Stromal cell of bone marrow (primary cell): Measurements from ENCODE around the gene PDE4D.
"Not testable (repeated sequence)": the region's sequence is repeated elsewhere in the genome, so short reads cannot be mapped to it uniquely, and the experiment has no call there.

ENCODE experiments used
- DNase-seq: peaks from one replicate; pipeline ENCODE4 v3.0.0-alpha.2; 2012; ENCODE audit warnings: low read depth

Gene PDE4D

DNA sequence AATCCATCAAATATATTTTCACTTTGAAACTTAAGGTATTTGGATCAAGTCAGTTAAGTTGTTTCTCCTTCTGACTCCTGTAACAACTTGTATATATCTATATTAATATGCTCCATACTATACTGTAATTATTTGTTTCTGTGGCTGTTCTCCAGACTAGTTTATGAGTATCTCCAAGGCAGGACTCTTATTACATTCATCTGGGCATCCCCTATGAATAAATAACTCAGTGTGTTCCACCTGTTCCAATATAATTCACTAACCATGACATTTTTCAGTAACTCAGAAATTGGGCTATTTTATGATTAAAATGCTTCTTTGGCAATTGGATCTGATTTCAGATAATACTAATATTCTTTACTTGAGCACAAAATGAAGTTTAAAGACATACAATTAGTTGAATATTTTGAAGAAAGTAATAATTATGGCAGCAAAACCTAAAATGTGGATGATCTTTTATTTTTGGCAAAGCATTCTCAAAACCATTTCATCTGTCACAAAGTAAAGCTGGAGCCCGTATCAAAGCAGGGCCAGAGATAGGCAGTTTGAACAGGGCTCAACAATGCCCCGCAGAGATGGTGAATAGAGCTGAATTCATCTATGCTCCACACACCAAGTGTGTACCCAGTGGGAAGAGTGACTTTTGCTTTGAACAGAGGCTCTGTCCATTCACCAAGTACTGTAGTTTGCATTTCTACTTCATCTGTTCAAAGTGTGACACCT lies 314.3 kb downstream of the PDE4D start:
- no peak for DNase-seq

DNA sequence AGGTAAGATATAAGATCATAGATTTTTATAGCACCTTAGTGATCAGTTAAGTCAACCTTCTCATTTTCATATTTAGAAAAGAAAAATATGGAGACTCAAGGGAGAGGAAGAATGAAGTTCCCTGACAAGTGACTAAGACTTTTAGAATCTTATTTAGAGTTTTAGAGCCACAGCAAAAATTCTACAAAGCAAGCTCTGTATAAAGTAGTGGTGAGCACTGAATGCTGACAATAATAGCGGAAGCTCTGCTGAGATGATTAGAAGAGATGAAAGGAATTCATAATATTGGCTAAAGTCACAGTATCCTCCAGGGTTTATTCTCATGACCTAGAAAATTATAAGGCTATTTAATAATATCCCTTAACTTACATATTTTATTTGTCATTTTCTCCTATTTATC lies 316.0 kb downstream of the PDE4D start:
- no peak for DNase-seq

DNA sequence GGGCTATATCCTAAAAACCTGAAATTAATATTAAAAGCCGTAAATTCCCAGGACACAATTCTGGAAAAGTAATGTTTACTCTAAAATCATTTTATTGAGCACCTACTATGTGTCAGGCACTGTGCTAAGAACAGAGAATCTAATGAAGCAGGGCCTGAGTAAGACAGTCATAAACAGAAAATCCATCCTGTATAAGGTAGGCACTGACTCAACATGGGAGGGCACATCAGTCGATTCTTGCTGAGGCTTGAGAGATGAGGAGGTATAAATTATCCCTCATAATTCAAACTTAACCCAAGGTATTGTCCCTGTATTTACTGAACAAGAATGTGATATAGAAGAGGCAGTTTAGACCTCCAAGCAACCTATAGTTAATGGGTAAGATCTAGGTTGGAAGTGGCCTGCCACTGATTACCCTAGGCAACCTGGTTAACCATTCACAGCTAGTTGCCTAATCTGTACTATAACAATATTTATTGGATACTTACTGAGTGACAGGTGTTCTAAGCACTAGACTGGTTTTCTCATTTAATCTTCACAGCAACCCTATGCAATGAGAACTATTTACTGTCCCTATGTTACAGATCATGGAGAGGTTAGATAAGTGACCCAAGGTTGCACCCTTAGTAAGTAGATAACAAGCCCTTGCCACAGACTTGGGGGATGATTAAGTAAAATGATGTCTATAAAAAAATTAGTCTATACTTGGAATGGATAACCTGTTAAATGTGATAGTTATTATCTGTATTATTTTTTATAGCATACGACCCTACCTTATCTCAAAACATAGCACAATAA lies 317.7 kb downstream of the PDE4D start:
- no peak for DNase-seq

DNA sequence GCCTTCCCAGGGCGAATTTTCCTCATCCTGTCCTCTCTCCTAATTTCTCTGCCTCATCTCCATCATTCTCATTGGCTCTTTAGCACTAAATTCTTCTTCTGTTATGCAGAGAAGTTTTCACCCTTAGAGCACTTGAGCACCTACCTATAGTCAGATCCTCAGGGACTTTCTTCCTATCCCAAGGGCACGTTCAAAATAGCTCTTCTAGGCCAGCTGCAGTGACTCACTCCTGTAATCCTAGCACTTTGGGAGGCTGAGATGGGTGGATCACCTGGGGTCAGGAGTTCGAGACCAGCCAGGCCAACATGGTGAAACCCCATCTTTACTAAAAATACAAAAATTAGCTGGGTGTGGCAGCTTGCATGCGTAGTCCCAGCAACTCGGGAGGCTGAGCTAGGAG lies 320.0 kb downstream of the PDE4D start:
- not testable (repeated sequence) for DNase-seq

DNA sequence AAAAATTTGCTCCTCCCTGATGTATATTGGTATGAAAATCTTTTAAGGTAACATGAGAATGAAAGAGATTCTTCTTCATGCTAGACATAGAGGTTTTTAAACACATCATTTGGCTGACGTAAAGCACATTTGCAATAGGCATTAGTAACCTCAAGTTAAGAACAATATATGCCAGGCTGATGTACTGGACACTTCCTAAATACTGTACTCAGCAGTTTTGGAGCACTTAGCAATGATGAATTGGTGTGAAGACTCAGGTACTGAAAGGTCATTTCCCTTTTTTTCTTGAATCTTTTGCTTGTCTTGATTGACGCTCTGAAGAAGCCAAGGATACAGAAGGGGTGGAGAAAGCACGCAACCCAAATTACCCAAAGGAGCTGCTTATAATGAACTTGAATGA lies 322.5 kb downstream of the PDE4D start:
- DNase-seq, result no peak

DNA sequence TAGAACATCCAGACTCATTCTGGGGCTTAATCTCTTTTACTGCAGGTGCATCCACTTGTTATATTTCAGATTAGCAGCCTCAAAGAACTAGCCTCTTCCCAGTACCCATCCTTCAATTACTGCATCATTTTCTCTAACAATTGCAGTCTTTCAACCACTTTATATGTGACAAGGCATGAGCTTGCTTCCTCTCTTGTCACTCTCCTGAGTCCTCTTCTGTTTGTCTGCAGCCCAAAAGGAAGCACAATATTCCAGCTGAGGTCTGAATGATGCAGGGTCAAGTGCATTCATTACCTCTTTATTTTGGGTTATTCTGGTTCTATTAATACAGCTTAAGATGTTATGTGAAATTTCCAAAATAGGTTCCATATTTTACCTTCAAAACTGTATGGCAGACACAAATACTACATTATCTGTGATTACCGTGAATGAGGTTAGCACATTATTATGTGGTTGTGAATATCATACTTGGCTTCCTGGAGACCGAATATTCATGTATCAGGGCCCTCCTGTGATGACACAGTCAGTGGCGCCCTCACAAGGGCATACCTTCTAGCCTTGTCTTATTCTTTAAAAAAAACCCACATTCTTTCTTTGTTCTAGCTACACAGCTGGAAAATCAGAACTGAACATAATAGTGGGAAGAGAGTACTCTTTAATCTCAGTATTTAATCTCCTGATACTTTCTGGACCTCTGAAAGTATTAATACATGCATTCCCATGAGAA lies 323.8 kb downstream of the PDE4D start:
- no peak for DNase-seq

DNA sequence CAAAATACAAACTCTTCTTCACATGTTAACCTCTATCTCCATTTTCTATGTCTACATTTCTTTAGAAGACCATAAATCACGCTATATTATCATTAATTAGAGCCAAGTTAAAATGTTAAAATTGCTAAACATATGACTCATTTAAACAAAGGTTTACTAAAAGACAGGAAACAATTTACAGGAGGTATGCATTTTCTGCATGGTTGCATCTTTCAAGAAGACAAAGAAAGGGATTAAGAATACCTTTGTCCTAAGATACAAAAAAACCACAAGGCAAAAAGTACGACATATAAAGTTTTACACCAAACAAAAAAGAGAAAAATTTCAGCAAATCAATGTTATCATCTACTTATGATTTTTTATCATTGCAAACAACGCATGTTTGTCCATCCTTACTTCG lies 324.4 kb downstream of the PDE4D start:
- no peak for DNase-seq

DNA sequence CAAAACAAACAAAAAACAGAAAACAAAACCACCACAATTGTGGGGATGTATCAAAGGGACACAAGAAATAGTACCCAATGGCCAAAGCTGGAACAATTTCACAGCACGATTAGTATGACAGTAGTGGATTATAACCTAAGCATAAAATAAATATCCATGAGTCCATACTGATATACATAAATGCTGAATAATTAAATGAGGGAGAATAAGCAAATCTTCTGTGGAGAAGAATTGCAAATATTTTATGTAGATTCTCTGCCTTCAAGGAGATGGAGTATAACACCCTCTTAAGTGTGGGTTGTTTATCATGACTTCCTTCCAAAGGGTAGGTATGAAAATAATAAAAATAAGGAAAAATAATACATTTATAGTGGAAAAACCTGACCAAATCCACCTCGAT lies 325.4 kb downstream of the PDE4D start:
- no peak for DNase-seq

DNA sequence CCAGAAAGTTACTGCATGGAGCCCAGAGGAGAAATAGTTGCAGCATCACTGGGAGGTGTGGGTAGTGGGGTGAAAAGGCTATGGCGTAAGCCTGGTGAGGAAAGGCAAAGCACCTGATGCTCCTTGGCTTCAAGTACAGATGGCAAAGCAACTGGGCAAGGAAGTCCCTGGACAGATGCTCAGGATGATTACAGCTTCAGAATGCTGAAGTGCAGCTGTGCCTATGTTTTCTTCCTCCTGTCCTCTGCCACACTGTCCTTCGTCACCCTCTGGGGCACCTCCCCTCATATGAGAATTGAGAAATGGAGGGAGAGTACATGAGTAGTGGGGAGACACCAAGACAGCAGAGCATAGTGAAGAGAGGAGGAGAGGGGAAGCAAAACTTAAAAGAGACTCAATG lies 328.0 kb downstream of the PDE4D start:
- DNase-seq, result no peak

DNA sequence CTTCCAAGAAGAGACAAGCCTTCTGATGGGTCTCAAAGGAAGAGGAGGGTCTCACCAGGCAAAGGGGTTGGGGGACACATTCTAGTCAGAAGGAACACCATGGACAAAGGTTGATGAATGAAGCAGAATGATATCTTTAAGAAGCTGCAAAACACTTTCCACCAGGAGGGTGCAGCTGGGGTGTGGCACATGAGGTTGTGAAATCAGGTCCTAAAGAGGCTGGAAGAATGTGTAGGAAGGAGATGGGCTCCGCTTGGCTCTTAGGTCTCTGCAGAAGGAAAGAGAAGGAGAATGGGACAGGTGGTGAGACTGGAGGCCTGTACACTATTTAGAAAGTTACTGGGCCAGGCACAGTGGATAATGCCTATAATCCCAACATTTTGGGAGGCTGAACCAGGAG lies 328.6 kb downstream of the PDE4D start:
- no peak for DNase-seq

DNA sequence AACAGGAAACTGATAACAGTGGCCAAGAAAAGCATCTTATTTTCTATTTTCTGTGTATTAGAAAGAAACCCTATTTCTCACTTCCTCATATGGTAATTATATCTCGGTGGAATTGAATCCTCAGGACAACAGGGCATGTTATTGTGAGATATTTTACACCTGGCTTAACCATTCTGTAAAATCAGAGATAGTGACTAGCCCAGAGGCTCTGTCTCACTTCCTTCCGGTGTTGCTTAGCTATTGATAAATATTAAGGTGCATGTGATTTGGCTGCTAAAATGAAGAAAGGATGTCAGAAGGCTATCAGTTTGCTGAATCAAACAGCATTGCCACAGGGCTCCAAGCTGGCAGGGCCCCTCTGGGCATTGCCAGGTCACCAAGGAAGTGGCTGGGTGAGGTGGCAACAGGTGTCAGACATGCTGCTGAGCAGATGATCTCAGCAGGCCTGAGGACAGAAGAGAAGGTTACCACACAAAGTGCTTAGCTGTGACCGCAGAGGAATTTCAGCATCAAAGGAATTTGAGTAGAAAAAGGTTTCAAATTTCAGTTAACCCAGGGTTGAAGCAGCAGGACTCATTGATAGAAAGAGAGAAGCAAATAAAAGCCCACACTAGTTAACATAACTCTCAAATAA lies 330.7 kb downstream of the PDE4D start:
- no peak for DNase-seq

DNA sequence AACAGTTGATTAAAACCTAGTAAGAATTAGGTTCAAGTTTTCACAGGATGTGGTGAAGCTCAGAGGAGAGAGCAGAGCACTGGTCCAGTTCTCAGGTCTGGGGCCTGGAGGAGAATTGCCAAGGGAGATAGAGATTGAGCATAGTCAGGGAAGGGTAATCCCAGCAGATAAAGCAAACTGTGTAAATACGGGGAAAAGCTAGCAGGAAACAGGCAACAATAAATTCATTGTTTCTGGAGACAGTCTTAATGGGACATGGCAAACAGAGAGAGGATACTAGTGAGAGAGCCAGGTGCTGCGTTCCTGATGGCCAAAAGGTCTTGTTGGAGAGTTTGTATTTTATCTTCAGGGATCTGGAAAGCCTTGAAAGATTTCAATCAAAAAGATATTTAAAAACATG lies 333.0 kb downstream of the PDE4D start:
- no peak for DNase-seq

DNA sequence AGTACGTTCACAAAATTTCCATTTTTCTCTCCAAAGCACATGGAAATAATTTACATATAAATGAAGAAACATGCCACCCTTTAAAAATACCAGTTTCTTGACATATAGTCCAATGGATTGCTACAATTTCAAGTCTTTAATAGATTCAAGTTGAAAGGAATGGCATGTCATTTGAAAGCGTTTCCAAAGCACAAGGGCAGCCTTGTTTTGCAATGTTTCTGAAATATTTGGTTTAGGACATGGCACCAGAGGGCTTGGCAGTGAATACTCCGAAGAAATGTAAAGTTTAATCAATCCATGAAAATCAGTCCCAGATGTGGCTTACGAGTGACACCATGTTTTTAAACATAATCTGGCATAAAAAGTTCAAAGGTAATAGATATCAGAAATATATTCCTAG lies 333.7 kb downstream of the PDE4D start:
- DNase-seq, result no peak

DNA sequence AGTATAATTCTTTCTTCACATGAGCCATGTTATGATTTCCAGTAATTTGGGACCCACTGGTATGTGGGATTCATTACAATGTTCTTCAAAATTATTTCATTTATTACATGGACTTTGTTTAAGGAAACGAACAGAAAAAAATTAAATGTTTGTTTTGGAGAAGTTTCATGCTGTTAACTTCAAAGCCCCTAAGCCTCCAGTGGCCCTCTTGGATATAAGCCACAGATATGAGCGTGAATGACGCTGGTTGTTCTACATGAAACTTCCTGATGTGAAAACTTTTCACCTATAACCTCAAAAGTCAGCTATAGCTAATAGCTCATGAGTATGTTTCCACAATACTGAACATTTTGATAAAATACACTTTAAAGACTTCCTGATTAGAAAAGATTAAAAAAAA lies 334.2 kb downstream of the PDE4D start:
- DNase-seq, result no peak

DNA sequence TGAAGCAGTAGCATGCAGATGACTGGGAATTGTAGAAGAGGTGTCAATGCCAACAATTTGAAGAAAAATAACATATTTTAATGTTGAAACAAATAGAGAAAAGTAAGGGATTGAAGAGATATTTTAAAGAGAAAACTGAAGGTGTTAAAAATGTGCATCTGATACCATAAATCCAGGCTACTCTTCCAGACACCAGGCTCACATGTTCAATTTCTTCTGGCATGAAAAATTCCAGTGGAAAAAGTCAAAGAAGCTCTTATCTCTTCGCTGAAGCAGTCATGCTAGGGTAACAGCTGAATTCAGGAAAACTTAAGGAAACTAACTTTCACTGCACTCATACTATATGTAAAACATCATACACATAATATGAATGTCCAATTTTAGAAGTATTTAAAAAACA lies 335.0 kb downstream of the PDE4D start:
- DNase-seq, result no peak

DNA sequence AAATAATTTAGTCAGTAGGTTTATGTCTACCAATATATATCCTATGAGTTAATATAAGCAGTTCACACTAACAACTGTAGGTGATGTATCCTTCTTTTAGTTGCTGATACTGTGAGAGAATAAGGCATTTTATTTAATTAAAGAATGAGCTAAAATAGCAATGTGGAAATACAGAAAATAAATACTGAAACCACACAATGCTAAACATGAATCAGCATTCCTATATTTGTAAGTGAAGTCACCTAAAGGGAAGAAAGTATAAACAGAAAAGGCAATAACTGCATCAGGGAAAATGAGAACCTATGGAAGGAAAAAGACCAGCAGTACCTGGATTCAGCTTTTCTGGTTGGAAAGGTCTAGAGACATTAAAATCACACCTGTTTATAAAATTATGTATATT lies 336.0 kb downstream of the PDE4D start:
- no peak for DNase-seq

DNA sequence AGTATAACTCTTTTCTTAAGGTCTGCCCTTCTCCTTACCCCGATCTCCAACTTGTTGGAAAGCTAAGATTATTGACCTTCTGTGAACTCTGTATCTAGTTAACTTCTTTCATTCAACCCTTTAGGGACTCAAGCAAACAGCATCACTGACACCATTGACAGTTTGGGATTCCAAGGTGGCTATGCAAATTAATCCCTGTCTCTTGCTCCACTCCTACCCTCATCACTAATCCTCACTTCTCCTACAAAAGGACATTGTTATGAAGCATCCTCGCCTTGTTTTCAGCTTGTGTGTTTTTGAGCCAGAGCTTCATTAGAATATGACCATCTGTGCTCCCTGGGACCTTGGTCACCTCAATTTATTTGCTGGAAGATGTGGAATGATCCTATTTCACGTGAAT lies 337.9 kb downstream of the PDE4D start:
- no peak for DNase-seq

DNA sequence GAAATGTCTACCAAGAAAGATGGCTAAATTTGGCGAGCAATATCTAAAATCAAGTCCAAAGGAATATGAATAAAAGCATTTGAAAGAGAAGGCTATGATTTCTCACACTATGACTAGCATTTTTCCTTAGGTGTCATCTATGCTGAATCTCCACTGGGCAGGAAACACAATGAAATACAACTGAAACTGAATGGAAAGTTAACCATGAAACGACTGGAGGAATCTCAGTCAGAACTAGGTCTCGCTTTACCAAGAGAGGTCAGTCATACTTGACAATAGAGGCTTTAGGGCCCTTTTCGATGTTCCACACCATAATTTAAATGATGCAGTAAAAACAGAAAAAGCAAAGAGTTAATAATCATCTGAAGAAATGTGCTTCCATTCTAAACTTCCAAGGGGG lies 339.0 kb downstream of the PDE4D start:
- DNase-seq, result no peak

DNA sequence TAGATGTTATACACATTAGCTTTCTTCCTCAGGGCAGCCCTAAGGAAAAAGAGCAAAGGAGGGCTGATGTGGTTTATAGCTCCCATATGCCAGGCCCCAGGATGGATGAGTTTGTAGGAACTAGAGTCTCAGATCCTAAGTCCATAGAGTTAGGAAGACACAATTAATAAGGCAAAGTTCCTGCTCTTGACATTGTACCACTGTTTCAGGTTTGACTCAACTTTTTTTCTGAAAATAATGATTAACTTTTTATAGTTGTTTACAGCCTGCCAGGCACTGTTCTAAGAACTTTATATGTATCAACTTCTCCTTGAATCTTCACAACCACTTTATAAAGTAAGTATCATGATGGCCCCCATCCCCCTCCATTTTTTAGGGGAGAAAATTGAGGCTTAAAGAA lies 339.5 kb downstream of the PDE4D start:
- DNase-seq, result no peak

DNA sequence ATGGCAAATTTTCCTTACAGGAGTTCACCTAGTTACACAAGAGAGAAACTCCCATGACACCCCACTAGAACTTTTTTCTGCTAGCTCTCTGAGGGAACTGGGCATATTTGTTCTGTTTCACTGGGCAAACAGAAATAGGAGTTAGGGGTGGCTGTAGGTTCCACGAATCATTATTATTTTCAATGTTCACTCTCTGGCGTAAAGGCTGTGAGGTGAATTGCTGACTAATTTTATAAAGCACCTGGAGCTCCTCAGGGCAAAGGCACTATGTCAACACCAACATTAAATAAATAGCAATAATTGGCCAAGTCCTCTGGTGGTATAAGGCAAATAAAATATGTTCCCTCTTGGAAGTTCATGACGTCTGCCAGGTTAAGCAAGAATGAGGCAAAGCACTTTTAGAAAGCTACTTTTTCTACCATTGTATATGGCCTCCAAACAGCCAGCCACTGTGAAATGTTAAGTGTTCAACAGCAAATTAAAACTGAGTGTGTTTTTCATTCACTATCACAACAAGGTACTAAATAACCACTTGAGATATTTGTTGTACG lies 344.6 kb downstream of the PDE4D start:
- DNase-seq, result no peak

DNA sequence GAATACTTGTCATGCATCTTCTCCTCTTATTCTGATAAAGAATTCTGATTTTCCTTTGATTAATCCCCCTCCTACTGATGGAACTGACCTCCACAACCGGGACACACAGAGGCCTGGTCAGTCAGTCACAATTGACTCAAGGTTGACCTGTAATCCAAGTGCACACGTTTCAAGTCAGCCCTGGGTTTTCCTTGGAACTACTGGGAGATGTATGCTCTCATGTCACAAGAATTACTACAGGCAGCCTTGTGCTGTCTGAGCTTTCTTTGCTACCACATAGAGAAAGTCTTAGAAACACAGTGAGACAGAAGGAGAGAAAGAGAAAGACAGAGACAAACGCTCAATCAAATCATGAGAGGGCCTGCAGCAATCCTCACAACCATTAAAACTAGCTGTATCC lies 345.8 kb downstream of the PDE4D start:
- no peak for DNase-seq

DNA sequence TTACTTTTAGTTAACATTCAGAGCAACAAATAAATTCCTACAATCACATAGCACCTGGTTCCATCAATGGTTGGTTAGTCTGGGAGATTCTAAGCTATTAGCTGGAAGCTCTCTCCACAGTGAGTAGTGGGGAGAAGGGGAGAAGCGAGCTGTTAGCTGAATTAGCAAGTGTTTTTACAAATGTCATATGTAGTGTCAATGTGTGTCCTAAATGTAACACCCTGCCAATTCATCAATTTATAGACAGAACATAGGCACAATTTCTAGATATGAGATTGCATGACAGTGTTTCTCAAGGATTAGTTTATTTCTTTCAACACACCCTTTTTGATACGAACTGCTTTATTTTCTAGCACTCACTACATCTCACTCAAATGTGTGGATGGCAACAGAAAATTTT lies 349.0 kb downstream of the PDE4D start:
- DNase-seq, result no peak
